ENCODE data around the gene BAIAP2. TPM values are rescaled to one million over a fixed set of nuclear protein-coding genes. Genes with fewer than 3 reads are reported as not detected.
A peak's percentile ranks its signal among the peaks of the same experiment; 100 is the strongest.

Gene BAIAP2
- total and polyA plus RNA-seq, 2 donors from 2014 or later: 44.5 to 45.8 TPM

GRCh38 chr17:81056312-81056711 is 21.4 kb downstream of the BAIAP2 start:
- Histone ChIP-seq H3K9me3 (ENCODE audit: control insufficient read depth in 2 of 3, insufficient read depth in 1 of 3, low read length in 3 of 3) (no peaks in the 10 kb centered on the region), H3K4me1 (ENCODE audit: control insufficient read depth in 2 of 3, insufficient read depth in 2 of 3, low read depth in 1 of 3, low read length in 3 of 3) (peaks cover 0 to 23% (median 10%) of the 10 kb centered on the region in 3 donors), H3K36me3 (ENCODE audit: control insufficient read depth in 2 of 3, insufficient read depth in 3 of 3, low read length in 3 of 3) (peaks cover 0 to 14% (median 7%) of the 10 kb centered on the region in 3 donors), H3K9ac (ENCODE audit: low read length in 3 of 3) (no peak overlapping the region), H3K4me3 (ENCODE audit: low read length in 3 of 3) (no peak overlapping the region), H3K27ac (ENCODE audit: low read depth in 2 of 2, low read length in 2 of 2) (no peak overlapping the region), H3K27me3 (ENCODE audit: control insufficient read depth, insufficient read depth, low read length) (no peaks in the 10 kb centered on the region)
- no peak for TF ChIP-seq CTCF (IDR thresholded peaks at IDR 0.05; ENCODE audit: borderline replicate concordance, extremely low read depth, insufficient read depth)
- DNase-seq (no peak), FAIRE-seq (no peak)
- intact Hi-C loops (cut with DNase I): no loop called here

GRCh38 chr17:81057079-81057730 is 22.3 kb downstream of the BAIAP2 start:
- intact Hi-C loops (cut with DNase I): no loop called here
- Histone ChIP-seq H3K4me1 (ENCODE audit: control insufficient read depth in 2 of 3, insufficient read depth in 2 of 3, low read depth in 1 of 3, low read length in 3 of 3) (peaks cover 0 to 16% (median 10%) of the 10 kb centered on the region in 3 donors), H3K27me3 (ENCODE audit: control insufficient read depth, insufficient read depth, low read length) (no peaks in the 10 kb centered on the region), H3K27ac (ENCODE audit: low read depth in 2 of 2, low read length in 2 of 2) (peak overlapping the region; percentile 65 to 74), H3K4me3 (ENCODE audit: low read length in 3 of 3) (no peak overlapping the region), H3K36me3 (ENCODE audit: control insufficient read depth in 2 of 3, insufficient read depth in 3 of 3, low read length in 3 of 3) (peaks cover 0 to 14% (median 7%) of the 10 kb centered on the region in 3 donors), H3K9ac (ENCODE audit: low read length in 3 of 3) (no peak overlapping the region), H3K9me3 (ENCODE audit: control insufficient read depth in 2 of 3, insufficient read depth in 1 of 3, low read length in 3 of 3) (no peaks in the 10 kb centered on the region)
- DNase-seq (peak in 3 of 5 donors; percentile 68 to 76 (median 74)), FAIRE-seq (no peak)
- no peak for TF ChIP-seq CTCF (IDR thresholded peaks at IDR 0.05; ENCODE audit: borderline replicate concordance, extremely low read depth, insufficient read depth)

- FAIRE-seq: no peak
- intact Hi-C loops (cut with DNase I): no loop called here
- no peak for TF ChIP-seq CTCF (IDR thresholded peaks at IDR 0.05; ENCODE audit: borderline replicate concordance, extremely low read depth, insufficient read depth)
- peaks cover 0 to 14% (median 7%) of the 10 kb centered on the region in 3 donors for H3K36me3 ChIP-seq (ENCODE audit: control insufficient read depth in 2 of 3, insufficient read depth in 3 of 3, low read length in 3 of 3)
- H3K4me1 ChIP-seq (ENCODE audit: control insufficient read depth in 2 of 3, insufficient read depth in 2 of 3, low read depth in 1 of 3, low read length in 3 of 3): peaks cover 0 to 12% (median 10%) of the 10 kb centered on the region in 3 donors
- no peak overlapping the region for H3K4me3 ChIP-seq (ENCODE audit: low read length in 3 of 3)
- H3K9ac ChIP-seq (ENCODE audit: low read length in 3 of 3): no peak overlapping the region
- no peak for DNase-seq
- no peaks in the 10 kb centered on the region for H3K27me3 ChIP-seq (ENCODE audit: control insufficient read depth, insufficient read depth, low read length)
- peak overlapping the region; percentile 65 to 74 for H3K27ac ChIP-seq (ENCODE audit: low read depth in 2 of 2, low read length in 2 of 2)
- H3K9me3 ChIP-seq (ENCODE audit: control insufficient read depth in 2 of 3, insufficient read depth in 1 of 3, low read length in 3 of 3): no peaks in the 10 kb centered on the region
Measured at GRCh38 chr17:81057777-81058176, 22.8 kb downstream of the BAIAP2 start.

Data from kidney (tissue), 14 donors.